ENCODE data around the gene SPTBN1. TPM values are rescaled to one million over a fixed set of nuclear protein-coding genes. Genes with fewer than 3 reads are reported as not detected.

Gene SPTBN1
- total and polyA plus RNA-seq, 9 of the 15 experiments (the other 6 are each of a cell fraction or from before 2014, with no cell fraction given), result 8.9 to 66.8 (median 31.4) TPM

DNA sequence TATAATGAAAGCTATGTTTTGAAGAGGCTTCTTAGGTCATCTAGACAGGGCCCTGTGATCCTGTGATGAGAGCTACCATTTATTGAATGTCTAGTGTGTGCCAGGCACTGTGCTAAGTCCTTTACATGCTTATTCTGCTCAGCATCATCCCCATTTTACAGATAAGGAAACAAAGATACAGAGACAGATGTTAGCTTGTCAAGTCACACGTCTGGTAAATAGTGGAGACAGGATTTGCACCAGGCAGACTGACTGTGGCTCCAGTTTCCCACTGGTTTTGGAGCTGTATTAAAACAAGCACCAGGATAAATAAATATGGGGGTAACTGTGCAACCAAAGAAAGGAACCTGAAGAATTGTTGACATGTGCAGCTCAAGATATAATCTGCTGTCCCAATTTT, 248.1 kb downstream of the SPTBN1 start:
- H2AFZ ChIP-seq (ENCODE audit: low read depth, low read length), result no peak overlapping the region
- POLR2A ChIA-PET, result interaction anchor here (0.6 to 1.8 kb wide), 4 partner anchors 9 to 1902 kb away, joined by 3 to 8 read pairs (median 3); no protein-coding TSS in a partner anchor
- in situ Hi-C loops (cut with MboI), result loop anchor here (10.0 kb wide), 1 partner anchor 589 kb away; the partner anchor contains the start of gene ACYP2

DNA sequence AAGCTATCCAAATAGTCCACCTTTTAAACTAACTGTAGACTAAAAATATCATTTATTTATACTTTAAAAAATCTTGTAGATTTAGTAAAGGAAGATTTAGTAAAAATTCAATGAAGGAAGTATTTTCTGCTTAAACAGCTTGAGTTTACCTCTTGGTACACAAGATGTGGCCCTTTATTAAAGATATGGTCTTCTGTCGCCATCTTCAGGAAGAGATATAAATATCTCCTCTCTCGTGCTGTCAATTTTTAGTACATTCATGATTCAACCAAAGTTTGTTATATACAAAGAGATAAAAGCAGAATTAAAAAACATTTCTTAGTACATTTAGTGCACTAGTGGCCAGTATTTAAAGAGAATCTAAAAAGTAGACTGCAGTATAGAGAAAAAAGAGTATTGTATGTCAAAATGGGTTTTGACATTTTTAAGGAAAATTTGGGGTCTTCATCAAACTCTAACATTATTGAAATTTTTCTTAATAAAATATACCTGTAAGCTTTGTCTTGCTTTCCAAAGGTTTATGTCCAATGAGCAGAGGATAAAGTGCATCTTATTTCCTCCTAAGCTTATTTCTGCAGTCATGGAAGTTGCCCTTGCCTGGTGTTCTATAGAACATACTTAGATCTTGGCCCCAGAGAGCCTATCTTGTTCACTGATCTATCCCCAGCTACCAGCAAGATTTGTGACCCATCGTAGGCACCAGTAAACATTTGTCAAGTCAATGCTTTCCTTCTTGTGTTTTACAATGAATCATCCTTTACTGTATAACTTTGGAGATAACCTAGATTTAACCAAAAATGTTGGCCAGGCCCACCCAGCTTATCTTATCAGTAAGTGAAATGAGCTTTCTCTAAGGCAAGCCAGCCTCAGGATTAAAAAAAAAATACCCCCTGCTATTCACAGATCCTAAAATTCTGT, 248.8 kb downstream of the SPTBN1 start:
- H4K20me1 ChIP-seq (replicated peaks; ENCODE audit: control insufficient read depth, insufficient read depth, low read length), result no peaks in the 10 kb centered on the region
- H3K27ac ChIP-seq (ENCODE audit: extremely low read depth, low read depth, low read length), result no peak overlapping the region
- peak; percentile 86 for ATAC-seq
- H3K27me3 ChIP-seq (ENCODE audit: control insufficient read depth in 2 of 2, insufficient read depth in 2 of 2, low read length in 2 of 2), result peaks cover 18% of the 10 kb centered on the region in 2 experiments; a peak in 4 of 5 replicates
- FAIRE-seq, result no peak
- WGBS (ENCODE audit: insufficient coverage, low coverage, missing lambda C conversion rate), result 0% methylated on average over 3 of the region's 3 CpGs
- peak in 2 of 4 experiments; percentile 10 to 60 for DNase-seq (ENCODE audit: extremely low read depth in 1 of 4, low spot score in 3 of 4)
- no peaks in the 10 kb centered on the region for H3K9me1 ChIP-seq (ENCODE audit: control insufficient read depth, insufficient read depth, low read length)
- H3K4me1 ChIP-seq (replicated peaks in 1 of 2; ENCODE audit: control insufficient read depth in 2 of 2, insufficient read depth in 2 of 2, low read length in 2 of 2), result peaks cover 3 to 13% of the 10 kb centered on the region in 2 experiments; a peak in 3 of 5 replicates
- intact Hi-C loops (cut with micrococcal nuclease), result loop anchor here (1.0 to 5.0 kb wide), 3 partner anchors 38 to 598 kb away; no protein-coding TSS in a partner anchor
- no peak overlapping the region for H3K4me3 ChIP-seq
- no TSS peak for BruUV-seq (replicated peaks)
- in situ Hi-C loops (cut with MboI), result loop anchor here (5.0 to 10.0 kb wide), 2 partner anchors 183 to 590 kb away; partner anchors contain the start of gene ACYP2
- H3K4me2 ChIP-seq (ENCODE audit: insufficient read depth, low read length), result no peak overlapping the region
- no peaks in the 10 kb centered on the region for H3K9me3 ChIP-seq (replicated peaks; ENCODE audit: control insufficient read depth, insufficient read depth, low read depth, low read length)
- CTCF ChIA-PET (ENCODE audit: low intra/inter-chr PET ratio), result interaction anchor here (0.7 to 1.9 kb wide), 3 partner anchors 39 to 182 kb away, joined by 3 to 11 read pairs (median 4); no protein-coding TSS in a partner anchor
- POLR2A ChIA-PET, result interaction anchor here (0.5 to 1.8 kb wide), 5 partner anchors 9 to 1903 kb away, joined by 3 to 8 read pairs (median 3); no protein-coding TSS in a partner anchor
- H3K79me2 ChIP-seq (ENCODE audit: control insufficient read depth, insufficient read depth, low read length), result no peaks in the 10 kb centered on the region
- no peak overlapping the region for H2AFZ ChIP-seq (ENCODE audit: low read depth, low read length)
- H3K36me3 ChIP-seq (ENCODE audit: control insufficient read depth, insufficient read depth, low read length), result no peaks in the 10 kb centered on the region
- H3K9ac ChIP-seq (ENCODE audit: insufficient read depth in 1 of 2, low read depth in 2 of 2, low read length in 2 of 2), result no peak overlapping the region
- TF ChIP-seq ELF4 (CRISPR knock-in tag; IDR thresholded peaks at IDR 0.05), result no peak
- TF ChIP-seq, protein P1, sequence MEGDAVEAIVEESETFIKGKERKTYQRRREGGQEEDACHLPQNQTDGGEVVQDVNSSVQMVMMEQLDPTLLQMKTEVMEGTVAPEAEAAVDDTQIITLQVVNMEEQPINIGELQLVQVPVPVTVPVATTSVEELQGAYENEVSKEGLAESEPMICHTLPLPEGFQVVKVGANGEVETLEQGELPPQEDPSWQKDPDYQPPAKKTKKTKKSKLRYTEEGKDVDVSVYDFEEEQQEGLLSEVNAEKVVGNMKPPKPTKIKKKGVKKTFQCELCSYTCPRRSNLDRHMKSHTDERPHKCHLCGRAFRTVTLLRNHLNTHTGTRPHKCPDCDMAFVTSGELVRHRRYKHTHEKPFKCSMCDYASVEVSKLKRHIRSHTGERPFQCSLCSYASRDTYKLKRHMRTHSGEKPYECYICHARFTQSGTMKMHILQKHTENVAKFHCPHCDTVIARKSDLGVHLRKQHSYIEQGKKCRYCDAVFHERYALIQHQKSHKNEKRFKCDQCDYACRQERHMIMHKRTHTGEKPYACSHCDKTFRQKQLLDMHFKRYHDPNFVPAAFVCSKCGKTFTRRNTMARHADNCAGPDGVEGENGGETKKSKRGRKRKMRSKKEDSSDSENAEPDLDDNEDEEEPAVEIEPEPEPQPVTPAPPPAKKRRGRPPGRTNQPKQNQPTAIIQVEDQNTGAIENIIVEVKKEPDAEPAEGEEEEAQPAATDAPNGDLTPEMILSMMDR (IDR thresholded peaks at IDR 0.05 in 2 of 3, conservative IDR thresholded peaks at IDR 0.05 in 1 of 3; ENCODE audit: insufficient read depth in 2 of 3, low read depth in 1 of 3, low read length in 3 of 3), result peak in 2 of 3 experiments; percentile 40 to 72; a peak in 4 of 6 replicates
- TF ChIP-seq, protein P2, sequence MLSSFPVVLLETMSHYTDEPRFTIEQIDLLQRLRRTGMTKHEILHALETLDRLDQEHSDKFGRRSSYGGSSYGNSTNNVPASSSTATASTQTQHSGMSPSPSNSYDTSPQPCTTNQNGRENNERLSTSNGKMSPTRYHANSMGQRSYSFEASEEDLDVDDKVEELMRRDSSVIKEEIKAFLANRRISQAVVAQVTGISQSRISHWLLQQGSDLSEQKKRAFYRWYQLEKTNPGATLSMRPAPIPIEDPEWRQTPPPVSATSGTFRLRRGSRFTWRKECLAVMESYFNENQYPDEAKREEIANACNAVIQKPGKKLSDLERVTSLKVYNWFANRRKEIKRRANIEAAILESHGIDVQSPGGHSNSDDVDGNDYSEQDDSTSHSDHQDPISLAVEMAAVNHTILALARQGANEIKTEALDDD (IDR thresholded peaks at IDR 0.05), result peak; percentile 51
- TF ChIP-seq RAD21 (CRISPR knock-in tag; conservative IDR thresholded peaks at IDR 0.05 in 1 of 2, IDR thresholded peaks at IDR 0.05 in 1 of 2), result peak; percentile 76 to 82
- no peak for TF ChIP-seq MEF2D (tag; conservative IDR thresholded peaks at IDR 0.05; ENCODE audit: low read depth)
- TF ChIP-seq, protein P3, sequence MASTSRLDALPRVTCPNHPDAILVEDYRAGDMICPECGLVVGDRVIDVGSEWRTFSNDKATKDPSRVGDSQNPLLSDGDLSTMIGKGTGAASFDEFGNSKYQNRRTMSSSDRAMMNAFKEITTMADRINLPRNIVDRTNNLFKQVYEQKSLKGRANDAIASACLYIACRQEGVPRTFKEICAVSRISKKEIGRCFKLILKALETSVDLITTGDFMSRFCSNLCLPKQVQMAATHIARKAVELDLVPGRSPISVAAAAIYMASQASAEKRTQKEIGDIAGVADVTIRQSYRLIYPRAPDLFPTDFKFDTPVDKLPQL (IDR thresholded peaks at IDR 0.05; ENCODE audit: extremely low read depth, insufficient read length), result no peak

More for the DNA sequence above, 248.1 kb downstream of the SPTBN1 start:
- no TSS peak for BruUV-seq (replicated peaks)
- no peak for ATAC-seq
- TF ChIP-seq RBM25 (IDR thresholded peaks at IDR 0.05; ENCODE audit: low read depth, low read length, severe bottlenecking) (peak; percentile 34), ZNF146 (CRISPR knock-in tag; IDR thresholded peaks at IDR 0.05; ENCODE audit: unreplicated experiment) (no peak)
- CTCF ChIA-PET (ENCODE audit: low intra/inter-chr PET ratio), result interaction anchor here (1.9 kb wide), 1 partner anchor 182 kb away, joined by 11 read pairs; no protein-coding TSS in a partner anchor
- H3K4me3 ChIP-seq, result no peak overlapping the region
- no peaks in the 10 kb centered on the region for H3K79me2 ChIP-seq (ENCODE audit: control insufficient read depth, insufficient read depth, low read length)
- DNase-seq (ENCODE audit: extremely low read depth in 1 of 4, low spot score in 3 of 4), result no peak
- peaks cover 10 to 11% of the 10 kb centered on the region in 2 experiments; a peak in 4 of 5 replicates for H3K27me3 ChIP-seq (ENCODE audit: control insufficient read depth in 2 of 2, insufficient read depth in 2 of 2, low read length in 2 of 2)
- no peak overlapping the region for H3K9ac ChIP-seq (ENCODE audit: insufficient read depth in 1 of 2, low read depth in 2 of 2, low read length in 2 of 2)
- H3K4me2 ChIP-seq (ENCODE audit: insufficient read depth, low read length), result no peak overlapping the region
- no peaks in the 10 kb centered on the region for H3K9me3 ChIP-seq (replicated peaks; ENCODE audit: control insufficient read depth, insufficient read depth, low read depth, low read length)
- FAIRE-seq, result no peak
- H3K4me1 ChIP-seq (replicated peaks in 1 of 2; ENCODE audit: control insufficient read depth in 2 of 2, insufficient read depth in 2 of 2, low read length in 2 of 2), result peaks cover 3 to 10% of the 10 kb centered on the region in 2 experiments; a peak in 3 of 5 replicates
- no peaks in the 10 kb centered on the region for H4K20me1 ChIP-seq (replicated peaks; ENCODE audit: control insufficient read depth, insufficient read depth, low read length)
- no peaks in the 10 kb centered on the region for H3K9me1 ChIP-seq (ENCODE audit: control insufficient read depth, insufficient read depth, low read length)
- no peaks in the 10 kb centered on the region for H3K36me3 ChIP-seq (ENCODE audit: control insufficient read depth, insufficient read depth, low read length)
- 0% methylated on average over 1 of the region's 1 CpG for WGBS (ENCODE audit: insufficient coverage, low coverage, missing lambda C conversion rate)
- intact Hi-C loops (cut with micrococcal nuclease), result loop anchor here (1.0 to 5.0 kb wide), 3 partner anchors 37 to 597 kb away; no protein-coding TSS in a partner anchor
- no peak overlapping the region for H3K27ac ChIP-seq (ENCODE audit: extremely low read depth, low read depth, low read length)

Data from K562 (cell line).